HG02840 (cell line): ENCODE results near the gene MARCHF6.
"Not testable (repeated sequence)": the region's sequence is repeated elsewhere in the genome, so short reads cannot be mapped to it uniquely, and the experiment has no call there.

ENCODE experiments used
- ATAC-seq: cut with Tn5 transposase; IDR thresholded peaks from one replicate; pipeline ENCODE4 v1.9.1; 2021; ENCODE audit warnings: mild to moderate bottlenecking, moderate library complexity, moderate number of reproducible peaks; ENCODE audit not compliant: unreplicated experiment, low FRiP score

Gene MARCHF6

GRCh38 chr5:10344461-10345106 is 8.9 kb upstream of the MARCHF6 start:
- ATAC-seq: not testable (repeated sequence)

GRCh38 chr5:10348258-10348657 is 5.2 kb upstream of the MARCHF6 start:
- no peak for ATAC-seq

- ATAC-seq: no peak
Observed at GRCh38 chr5:10351199-10351905, 2.1 kb upstream of the MARCHF6 start.

DNA sequence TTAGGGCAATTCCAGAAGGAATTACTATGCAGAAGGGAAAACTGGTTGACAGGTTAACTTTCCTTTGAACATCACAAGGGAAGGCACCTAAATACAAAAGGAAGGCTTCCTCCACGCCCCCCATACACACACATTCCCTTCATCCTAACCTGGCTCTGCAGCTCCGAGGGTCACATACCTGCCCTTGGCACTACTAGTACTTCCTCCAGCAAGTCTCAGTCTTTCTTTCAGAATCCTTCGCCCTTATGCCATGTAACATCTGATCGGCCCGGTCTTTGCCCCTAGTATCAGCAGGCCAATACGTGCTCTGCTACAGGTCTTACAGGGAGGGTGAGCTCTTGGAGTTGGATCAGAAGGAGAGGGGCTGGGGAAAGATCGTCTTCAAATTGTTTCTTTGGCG is 1.6 kb upstream of the MARCHF6 start:
- no peak for ATAC-seq

DNA sequence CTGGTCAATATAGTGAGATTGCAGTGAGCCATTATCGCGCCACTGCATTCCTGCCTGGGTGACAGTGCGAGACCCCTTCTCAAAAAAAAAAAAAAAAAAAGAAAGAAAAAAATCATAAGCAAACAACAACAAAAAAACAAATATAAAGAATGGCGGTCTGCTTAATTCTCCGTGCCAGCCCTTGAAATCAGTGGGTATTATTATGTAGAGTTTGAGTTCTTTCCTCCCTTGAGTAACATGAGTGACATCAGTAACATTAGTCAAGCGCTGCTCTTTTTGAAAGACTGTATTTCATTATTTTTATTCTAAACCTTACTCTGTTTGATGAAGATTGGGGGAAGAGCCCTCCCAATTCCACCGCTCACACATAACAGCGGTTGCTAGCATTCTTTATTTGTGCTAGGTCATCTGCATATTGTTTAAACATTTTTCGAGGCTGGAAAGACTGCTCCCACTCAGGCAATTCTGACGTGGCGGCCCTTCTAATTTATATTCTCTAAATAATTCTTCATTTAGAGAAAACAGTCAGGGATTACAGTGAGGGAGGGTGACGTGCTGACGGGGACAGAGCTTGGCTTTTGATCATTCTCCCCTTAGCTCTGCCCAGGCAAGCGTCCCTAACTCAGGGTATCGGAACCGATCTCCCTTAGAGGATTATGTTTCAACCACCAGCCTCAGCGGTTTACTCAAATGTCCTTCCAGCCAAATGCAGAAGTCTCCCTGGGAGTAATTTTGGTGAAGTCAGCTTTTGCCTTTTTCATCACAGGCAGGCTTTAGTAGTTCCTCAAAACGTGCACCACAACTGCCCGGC is 860 bp upstream of the MARCHF6 start:
- ATAC-seq: peak; percentile 16

DNA sequence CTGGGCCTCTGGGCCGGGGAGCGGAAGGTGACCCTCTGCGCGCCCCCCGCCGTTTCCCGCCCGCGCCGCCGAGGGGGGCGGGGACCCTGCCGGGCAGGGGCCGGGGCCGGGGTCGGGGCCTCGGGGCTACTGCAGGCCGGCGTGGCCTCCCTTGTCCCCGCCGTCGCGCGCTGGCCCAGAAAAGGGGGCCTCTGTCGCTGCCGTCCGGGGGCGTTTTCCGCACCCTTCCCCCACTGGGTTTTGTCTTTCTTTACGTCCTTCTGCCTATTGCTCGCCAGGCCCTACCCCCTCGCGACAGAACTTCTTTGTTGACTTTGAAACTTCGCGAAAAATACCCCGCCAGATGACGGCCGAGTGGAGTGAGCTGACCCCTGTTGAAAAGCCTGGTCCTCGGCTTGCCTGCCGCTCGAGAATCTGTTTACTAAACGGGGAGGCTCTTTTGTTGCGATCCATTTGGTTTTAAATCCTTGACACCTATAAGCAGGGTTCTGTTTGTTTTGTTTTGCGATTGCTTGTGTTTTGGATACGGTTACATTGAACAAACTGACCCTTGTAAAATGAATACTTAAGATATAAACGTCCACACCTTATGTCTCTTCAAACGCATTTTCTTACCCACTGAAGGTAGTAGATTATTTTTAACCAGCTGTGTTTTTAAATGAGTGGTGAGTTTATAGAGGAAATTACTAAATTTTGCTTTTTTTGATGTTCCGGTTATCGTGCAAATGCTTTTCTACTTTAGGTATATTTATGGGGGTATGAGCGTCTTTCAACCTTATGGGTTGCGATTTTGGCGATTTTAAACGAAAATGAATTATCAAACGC is 765 bp downstream of the MARCHF6 start:
- peak; percentile 20 for ATAC-seq

GRCh38 chr5:10355071-10355889 is 1.8 kb downstream of the MARCHF6 start:
- no peak for ATAC-seq

DNA sequence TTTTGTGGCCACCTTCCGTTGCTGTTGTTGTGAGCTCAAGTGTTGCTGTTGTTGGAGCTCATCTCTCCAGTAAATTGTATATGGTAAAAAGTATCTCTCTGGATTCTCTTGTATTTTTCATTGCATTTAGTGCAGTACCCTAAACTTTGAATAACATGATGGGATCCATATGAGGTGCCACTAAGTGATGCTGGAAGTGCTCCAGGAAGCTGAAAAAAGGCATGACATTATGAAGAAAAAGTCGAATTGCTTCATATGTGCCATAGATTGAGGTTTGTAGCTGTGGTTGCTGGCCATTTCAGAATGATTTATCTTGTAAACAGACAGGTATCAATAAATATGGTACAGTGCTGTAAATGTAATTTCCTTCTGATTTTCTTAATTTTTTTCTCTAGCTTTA is 5.5 kb downstream of the MARCHF6 start:
- no peak for ATAC-seq

GRCh38 chr5:10360686-10361085 is 7.2 kb downstream of the MARCHF6 start:
- no peak for ATAC-seq

DNA sequence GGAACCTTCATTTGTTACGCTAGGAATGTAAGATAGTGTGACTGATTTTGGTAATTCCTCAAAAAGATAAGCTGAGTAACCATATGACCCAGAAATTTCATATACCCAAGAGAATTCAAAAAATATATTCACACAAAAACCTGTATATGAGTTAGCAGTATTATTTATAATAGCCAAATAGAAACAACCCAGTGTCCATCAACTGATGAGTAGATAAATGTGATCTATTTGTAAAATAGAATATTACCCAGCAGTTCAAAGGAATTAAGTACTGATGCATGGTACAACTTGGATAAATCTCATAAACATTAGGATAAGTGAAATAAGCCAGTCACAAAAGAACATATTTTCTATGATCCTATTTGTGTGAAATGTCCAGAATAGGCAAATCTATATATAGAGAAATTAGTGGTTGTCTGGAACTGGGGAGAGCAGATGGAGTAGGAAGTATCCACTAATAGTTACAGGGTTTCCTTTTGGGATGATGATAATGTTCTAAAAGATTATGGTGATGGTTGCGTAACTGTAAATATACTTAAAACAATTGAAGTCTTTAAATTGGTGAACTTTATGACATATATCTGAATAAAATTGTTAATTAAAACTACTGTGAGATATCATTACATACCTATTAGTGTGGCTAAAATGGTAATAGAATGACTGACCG is 10.2 kb downstream of the MARCHF6 start:
- ATAC-seq: no peak

GRCh38 chr5:10364186-10364689 is 10.7 kb downstream of the MARCHF6 start:
- ATAC-seq: no peak

DNA sequence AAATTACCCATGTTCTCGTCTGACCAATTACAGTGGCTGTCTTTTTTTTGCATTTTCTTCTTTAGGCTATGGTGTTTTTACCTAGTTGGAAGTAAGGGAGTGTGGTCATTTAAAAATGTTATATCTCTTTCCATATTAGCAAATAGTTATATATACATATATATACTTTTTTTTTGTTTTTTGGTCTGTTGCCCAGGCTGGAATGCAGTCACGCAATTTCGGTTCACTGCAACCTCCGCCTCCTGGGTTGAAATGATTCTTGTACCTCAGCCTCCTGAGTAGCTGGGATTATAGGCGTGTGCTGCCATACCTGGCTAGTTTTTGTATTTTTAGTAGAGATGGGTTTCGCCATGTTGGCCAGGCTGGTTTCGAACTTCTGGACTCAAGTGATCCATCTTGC is 12.3 kb downstream of the MARCHF6 start:
- ATAC-seq: no peak

DNA sequence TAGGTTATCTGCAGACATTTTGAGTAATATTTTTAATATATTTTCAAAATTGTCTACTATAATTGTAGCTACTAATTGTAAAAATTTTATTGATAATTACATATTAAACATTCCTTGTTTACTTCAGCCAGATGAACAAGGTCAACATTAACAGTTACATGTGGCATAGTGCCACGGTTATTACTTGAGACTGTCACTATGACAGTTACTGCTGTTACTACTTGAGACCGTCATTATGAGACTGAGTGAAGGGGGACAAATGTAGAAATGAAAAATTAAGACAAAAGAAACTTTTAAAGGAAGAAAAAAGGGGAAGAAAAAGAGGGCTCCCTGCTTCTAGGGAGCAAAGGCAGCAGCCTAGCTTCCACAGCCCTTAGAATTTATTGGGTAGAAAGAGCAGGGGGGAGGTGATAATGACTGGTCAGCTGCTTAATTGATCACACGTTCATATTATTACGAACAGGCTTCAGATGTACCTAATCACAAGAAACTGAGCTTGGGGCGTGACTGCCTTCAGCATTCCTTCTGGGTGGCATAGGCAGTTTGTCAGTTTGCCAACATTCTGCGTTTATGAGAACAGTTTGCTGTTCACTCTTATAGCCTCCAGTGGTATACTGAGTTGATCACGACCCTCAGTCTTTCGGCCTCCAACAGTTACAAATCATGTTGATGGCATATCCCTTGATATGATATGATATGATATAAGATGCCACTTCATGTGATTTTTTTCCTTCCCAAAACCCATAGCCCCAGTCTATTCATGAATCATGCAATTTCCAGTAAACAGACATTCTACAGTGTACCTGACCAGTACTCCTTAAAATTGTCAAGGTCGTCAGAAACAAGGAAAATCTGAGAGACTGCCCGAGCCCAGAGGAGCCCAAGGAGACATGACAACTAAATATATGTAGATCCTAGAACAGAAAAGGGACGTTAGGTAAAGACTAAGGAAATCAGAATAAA is 13.1 kb downstream of the MARCHF6 start:
- ATAC-seq: no peak

DNA sequence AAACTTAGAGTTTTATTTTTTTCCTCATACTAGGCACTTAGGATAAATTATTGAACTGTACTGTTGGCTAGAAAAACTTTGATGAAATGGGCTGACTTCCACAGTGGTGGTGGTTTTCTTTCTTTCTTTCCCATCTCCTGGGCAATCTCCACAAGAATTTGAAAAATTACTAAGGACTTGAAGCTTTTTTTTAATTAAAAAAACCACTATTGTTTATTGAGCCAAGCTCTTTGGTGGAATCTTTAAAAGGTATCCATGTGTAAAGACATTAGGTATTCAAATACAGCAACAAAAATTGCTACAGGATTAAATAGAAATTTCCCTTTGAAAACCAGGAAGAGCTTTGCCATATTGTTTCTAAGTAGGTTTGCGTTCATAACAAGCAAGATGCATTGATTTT is 14.1 kb downstream of the MARCHF6 start:
- no peak for ATAC-seq

DNA sequence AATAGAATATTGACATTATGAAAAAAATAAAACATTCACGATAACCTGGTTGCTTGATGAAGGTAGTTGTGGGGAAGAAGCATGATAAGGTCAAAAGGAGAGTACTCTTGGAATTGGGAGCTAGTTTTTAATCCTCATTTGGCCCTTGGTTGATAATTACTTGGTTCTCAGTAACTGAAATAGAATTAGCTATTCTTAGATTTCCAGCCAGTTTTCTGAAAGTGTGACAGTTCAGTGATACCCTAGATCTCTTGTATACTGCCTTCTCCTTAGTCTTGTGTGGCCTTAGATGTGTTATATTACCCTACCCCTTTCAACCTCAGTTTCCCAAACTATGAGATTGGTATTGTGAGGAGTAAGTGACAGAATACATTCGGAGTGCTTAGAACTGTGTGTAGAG is 17.4 kb downstream of the MARCHF6 start:
- no peak for ATAC-seq

DNA sequence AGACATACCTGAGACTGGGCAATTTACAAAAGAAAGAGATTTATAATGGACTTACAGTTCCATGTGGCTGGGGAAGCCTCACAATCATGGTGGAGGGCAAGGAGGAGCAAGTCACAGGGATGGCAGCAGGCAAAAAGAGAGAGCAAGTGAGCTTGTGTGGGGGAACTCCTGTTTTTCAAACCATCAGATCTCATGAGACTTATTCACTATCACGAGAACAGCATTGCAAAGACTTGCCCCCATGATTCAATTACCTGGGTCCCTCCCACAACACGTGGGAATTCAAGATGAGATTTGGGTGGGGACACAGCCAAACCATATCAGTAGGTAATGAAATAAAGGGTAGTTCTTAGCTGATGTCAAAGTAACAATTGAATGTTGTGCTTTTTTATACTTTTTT is 17.9 kb downstream of the MARCHF6 start:
- ATAC-seq: not testable (repeated sequence)

DNA sequence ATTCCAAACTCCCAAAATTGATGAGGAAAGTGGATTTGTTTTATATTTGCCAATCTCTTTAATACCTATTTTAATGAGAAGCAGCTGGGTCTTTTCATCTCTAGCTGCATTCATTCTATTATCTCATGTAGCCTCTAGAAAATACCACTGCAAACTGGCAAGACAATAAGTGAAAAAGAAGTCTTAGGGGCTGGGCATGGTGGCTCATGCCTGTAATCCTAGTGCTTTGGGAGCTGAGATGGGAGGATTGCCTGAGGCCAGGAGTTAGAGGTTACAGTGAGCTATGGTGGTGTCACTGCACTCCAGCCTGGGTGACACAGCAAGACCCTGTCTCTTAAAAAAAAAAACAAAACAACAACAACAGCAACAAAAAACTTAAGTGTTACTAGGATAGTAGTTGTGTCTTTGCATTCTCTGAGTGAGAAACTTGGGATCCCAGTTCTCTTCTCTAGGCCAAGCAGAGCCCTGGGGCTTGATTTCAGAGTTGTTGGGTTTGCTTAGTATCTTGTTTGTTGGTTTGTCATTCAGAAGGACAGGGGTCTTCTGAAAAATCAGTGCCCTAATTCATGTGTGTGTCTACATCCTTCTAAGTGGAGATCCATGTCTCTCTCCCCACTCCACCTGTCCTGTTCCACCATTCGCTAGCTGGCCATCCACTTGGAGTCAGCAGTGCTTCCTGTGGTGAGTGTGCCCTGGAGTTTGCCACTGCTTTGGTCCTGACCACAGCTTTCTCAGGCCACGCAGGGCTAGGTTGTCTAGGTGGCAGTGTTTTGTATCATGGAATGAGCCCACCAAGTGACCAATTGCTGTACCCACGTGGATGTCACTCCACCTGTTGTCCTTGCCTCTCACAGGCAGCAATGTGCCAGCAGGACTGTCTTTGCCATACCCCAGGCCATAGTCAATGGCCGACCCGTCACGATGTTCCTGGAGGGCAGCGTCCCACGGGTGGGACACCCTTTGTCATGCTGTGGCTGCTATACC is 19.5 kb downstream of the MARCHF6 start:
- no peak for ATAC-seq
